ENCODE data around the gene MVD. TPM values are rescaled to one million over a fixed set of nuclear protein-coding genes. Genes with fewer than 3 reads are reported as not detected.

The MVD gene
- total RNA-seq, 4 donors from 2014 or later: 52.7 to 134 (median 71.4) TPM

GRCh38 chr16:88706229-88706964 lies 43.5 kb upstream of the MVD start, which contains the start of the genes CTU2 and RNF166:
Gene CTU2, plus strand, starts transcription at chr16:88706503. Its CDS starts 28 bp downstream, at chr16:88706531.
Gene RNF166, minus strand, starts transcription at chr16:88706408. Its CDS starts 83 bp downstream, at chr16:88706325.
- DNase-seq: no peak
- 0% methylated on average over 2 to 8 of the region's 86 CpGs for WGBS, 2 donors
- peak within 1 kb of the TSS; percentile 78 to 95 (median 90) for H3K27ac ChIP-seq
- peaks cover 0 to 10% (median 0%) of the 10 kb centered on the region in 3 donors for H3K36me3 ChIP-seq
- peak within 1 kb of the TSS; percentile 93 to 99 (median 95) for H3K4me3 ChIP-seq
- intact Hi-C loops (cut with DNase I): no loop called here
- no peaks in the 10 kb centered on the region for H3K9me3 ChIP-seq
- H3K4me1 ChIP-seq: peaks cover 22 to 68% (median 23%) of the 10 kb centered on the region in 3 donors
- H3K27me3 ChIP-seq: no peaks in the 10 kb centered on the region
- TF ChIP-seq POLR2A (IDR thresholded peaks at IDR 0.05) (peak in 3 of 4 donors; percentile 70 to 91 (median 82)), CTCF (IDR thresholded peaks at IDR 0.05) (peak in 4 of 6 experiments; percentile 10 to 46 (median 25))

GRCh38 chr16:88705801-88706228 lies 42.9 kb upstream of the MVD start:
- H3K4me3 ChIP-seq: peak overlapping the region; percentile 93 to 99 (median 95)
- no peaks in the 10 kb centered on the region for H3K27me3 ChIP-seq
- 0% methylated on average over 4 of the region's 57 CpGs; no CpG with 5 or more reads in 1 of the 2 donors for WGBS, 2 donors
- H3K27ac ChIP-seq: peak overlapping the region; percentile 78 to 95 (median 90)
- H3K36me3 ChIP-seq: peaks cover 0 to 10% (median 0%) of the 10 kb centered on the region in 3 donors
- intact Hi-C loops (cut with DNase I): no loop called here
- DNase-seq: no peak
- TF ChIP-seq CTCF (IDR thresholded peaks at IDR 0.05): no peak
- peaks cover 24 to 71% (median 29%) of the 10 kb centered on the region in 3 donors for H3K4me1 ChIP-seq
- H3K9me3 ChIP-seq: no peaks in the 10 kb centered on the region

- whole genome bisulfite sequencing, 2 donors: 24 to 34% methylated on average over 4 to 7 of the region's 9 CpGs
- H3K4me1 ChIP-seq: peaks cover 28 to 77% (median 34%) of the 10 kb centered on the region in 3 donors
- peak in 2 of 4 donors; percentile 7 to 18 for TF ChIP-seq POLR2A (IDR thresholded peaks at IDR 0.05)
- TF ChIP-seq CTCF (IDR thresholded peaks at IDR 0.05): no peak
- H3K4me3 ChIP-seq: peak overlapping the region; percentile 93 to 99 (median 95)
- H3K27me3 ChIP-seq: no peaks in the 10 kb centered on the region
- no peaks in the 10 kb centered on the region for H3K9me3 ChIP-seq
- H3K27ac ChIP-seq: peak overlapping the region; percentile 78 to 95 (median 90)
- intact Hi-C loops (cut with DNase I): no loop called here
- peaks cover 0 to 11% (median 0%) of the 10 kb centered on the region in 3 donors for H3K36me3 ChIP-seq
- no peak for DNase-seq
Observed at GRCh38 chr16:88705076-88705684, 42.3 kb upstream of the MVD start.

GRCh38 chr16:88703486-88704309 lies 40.8 kb upstream of the MVD start:
- peaks cover 28 to 83% (median 34%) of the 10 kb centered on the region in 3 donors for H3K4me1 ChIP-seq
- H3K27me3 ChIP-seq: no peaks in the 10 kb centered on the region
- no peaks in the 10 kb centered on the region for H3K9me3 ChIP-seq
- 63 to 80% methylated on average over 4 to 9 of the region's 26 CpGs for WGBS, 2 donors
- intact Hi-C loops (cut with DNase I): no loop called here
- peak overlapping the region in 3 of 4 donors; percentile 1 to 99 (median 34) for H3K4me3 ChIP-seq
- H3K36me3 ChIP-seq: peaks cover 0 to 20% (median 0%) of the 10 kb centered on the region in 3 donors
- H3K27ac ChIP-seq: peak overlapping the region; percentile 59 to 95 (median 72)
- peak in 1 of 4 donors; percentile 24 for TF ChIP-seq POLR2A (IDR thresholded peaks at IDR 0.05)
- no peak for TF ChIP-seq CTCF (IDR thresholded peaks at IDR 0.05)
- no peak for DNase-seq

Measured in esophagus squamous epithelium (tissue), 5 donors.